Measurements from ENCODE around the gene GPR84.

The GPR84 gene

GRCh38 chr12:54373649-54374561 lies 9.6 kb upstream of the GPR84 start:
- no peak for DNase-seq

- no peak for DNase-seq
These were observed 8.0 kb upstream of the GPR84 start for GRCh38 chr12:54372113-54372806.

- no peak for DNase-seq
These were observed 7.2 kb upstream of the GPR84 start for GRCh38 chr12:54371328-54372112.

GRCh38 chr12:54370171-54370730 lies 6.0 kb upstream of the GPR84 start:
- peak; percentile 38 for DNase-seq

- DNase-seq: no peak
These were observed 5.4 kb upstream of the GPR84 start for GRCh38 chr12:54369597-54370131.

- DNase-seq: peak; percentile 54
These were observed 4.7 kb upstream of the GPR84 start for GRCh38 chr12:54368709-54369596.

GRCh38 chr12:54368025-54368708 lies 3.9 kb upstream of the GPR84 start:
- DNase-seq: no peak

- DNase-seq: no peak
These were observed 668 bp downstream of the GPR84 start for GRCh38 chr12:54363618-54364017.

- DNase-seq: no peak
These were observed 1.2 kb downstream of the GPR84 start for GRCh38 chr12:54363047-54363446.

- no peak for DNase-seq
These were observed 3.4 kb downstream of the GPR84 start for GRCh38 chr12:54360717-54361456.

- no peak for DNase-seq
These were observed 4.4 kb downstream of the GPR84 start for GRCh38 chr12:54359762-54360351.

GRCh38 chr12:54358945-54359761 lies 5.1 kb downstream of the GPR84 start:
- peak; percentile 98 for DNase-seq

GRCh38 chr12:54358191-54358944 lies 5.9 kb downstream of the GPR84 start:
- DNase-seq: no peak

GRCh38 chr12:54357506-54358190 lies 6.6 kb downstream of the GPR84 start:
- DNase-seq: no peak

GRCh38 chr12:54356951-54357356 lies 7.3 kb downstream of the GPR84 start:
- no peak for DNase-seq

GRCh38 chr12:54356228-54356627 lies 8.1 kb downstream of the GPR84 start:
- no peak for DNase-seq

GRCh38 chr12:54355104-54355815 lies 9.0 kb downstream of the GPR84 start:
- no peak for DNase-seq
